K562 (cell line): ENCODE measurements around the gene RREB1. TPM values are rescaled to one million over a fixed set of nuclear protein-coding genes. Genes with fewer than 3 reads are reported as not detected.

Experiments
- CEBPG ChIP-seq, 3 experiments: fragments of 200-800 bp in 1 of 3; sonication (Bioruptor generic) in 1 of 3; sonication (generic) in 1 of 3; formaldehyde crosslinking in 1 of 3; IDR thresholded peaks in 2 of 3; conservative IDR thresholded peaks in 1 of 3; 2 replicates each; pipeline versions ENCODE4 v1.6.1 to v1.8.0; 2016 to 2022; ENCODE audit warnings: missing compliant biosample characterization in 2 of 3, missing genetic modification characterization in 2 of 3, mild to moderate bottlenecking in 1 of 3, missing genetic modification reagents in 1 of 3
- CTBP1 ChIP-seq: fragments of 450-650 bp; IDR thresholded peaks from 2 replicates; pipeline ENCODE4 v1.6.1; 2016; ENCODE audit warnings: borderline replicate concordance
- DMBX1 ChIP-seq: fragments of 250-450 bp; sonication (Bioruptor Pico); IDR thresholded peaks from 2 replicates; pipeline ENCODE4 v1.8.0; 2022; ENCODE audit warnings: inconsistent platforms, mild to moderate bottlenecking, moderate library complexity, borderline replicate concordance
- FIP1L1 ChIP-seq: fragments of 200-400 bp; formaldehyde crosslinking; IDR thresholded peaks from 2 replicates; pipeline ENCODE4 v1.6.1; 2018; ENCODE audit warnings: mild to moderate bottlenecking, low read depth, low read length; ENCODE audit not compliant: poor library complexity, severe bottlenecking
- HEY1 ChIP-seq: fragments of 250-450 bp; sonication (Bioruptor Pico); IDR thresholded peaks from 2 replicates; pipeline ENCODE4 v1.5.0; 2020; ENCODE audit warnings: mild to moderate bottlenecking, moderate library complexity, borderline replicate concordance
- LARP7 ChIP-seq: fragments of 450-650 bp; IDR thresholded peaks from 2 replicates; pipeline ENCODE4 v1.6.1; 2016
- POLR2B ChIP-seq: fragments of 450-650 bp; IDR thresholded peaks from 2 replicates; pipeline ENCODE4 v1.6.1; 2018; ENCODE audit warnings: low read depth; ENCODE audit not compliant: partially characterized antibody
- POLR3G ChIP-seq: IDR thresholded peaks from 2 replicates; pipeline ENCODE4 v1.6.1; 2011; ENCODE audit not compliant: insufficient read length, insufficient replicate concordance; ENCODE audit errors: extremely low read depth
- SIX5 ChIP-seq, 2 experiments: IDR thresholded peaks; 2 replicates each; pipeline ENCODE4 v1.6.1; 2011; ENCODE audit warnings: low read length in 2 of 2, borderline replicate concordance in 1 of 2, low read depth in 1 of 2, mild to moderate bottlenecking in 1 of 2, moderate library complexity in 1 of 2; ENCODE audit not compliant: insufficient read depth in 1 of 2
- ZBTB7A ChIP-seq: IDR thresholded peaks from 2 replicates; pipeline ENCODE4 v1.6.1; 2011; ENCODE audit warnings: low read depth, mild to moderate bottlenecking, low read length, moderate library complexity, borderline replicate concordance; ENCODE audit not compliant: control insufficient read depth
- ZNF398 ChIP-seq: fragments of 250-450 bp; sonication (Bioruptor Pico); IDR thresholded peaks from 2 replicates; pipeline ENCODE4 v1.8.0; 2021; ENCODE audit warnings: moderate library complexity, mild to moderate bottlenecking, inconsistent platforms
- polyA plus RNA-seq, 8 experiments: library from polyadenylated mRNA; depleted of rRNA in 4 of 8; stranded (reverse) in 5 of 8; unstranded in 3 of 8; fragments of >200 nt; fragmentation: Nextera tagmentation in 2 of 8; fragmentation: Illumina TruSeq in 1 of 8; extraction: Ambion mirVana in 2 of 8; extraction: Trizol in 1 of 8; gene quantifications; 2 replicates each; pipeline versions ENCODE4 v1.2.1 to v1.2.3, GENCODE V29; 2011 to 2014; ENCODE audit warnings: inconsistent platforms in 1 of 8, missing spikeins in 1 of 8
- total RNA-seq, 7 experiments: library from RNA; depleted of rRNA in 6 of 7; stranded (reverse); fragments of >200 nt in 6 of 7; fragmentation: Illumina TruSeq in 2 of 7; extraction: Trizol in 2 of 7; gene quantifications; 2 replicates each; pipeline versions ENCODE4 v1.2.1 to v1.2.3, GENCODE V29; 2011 to 2021; ENCODE audit warnings: low replicate concordance in 1 of 7
- TF ChIP-seq, protein P1 (sequence below): fragments of 450-650 bp; IDR thresholded peaks from 2 replicates; pipeline ENCODE4 v1.6.1; 2017; ENCODE audit warnings: antibody characterized with exemption, mild to moderate bottlenecking
- TF ChIP-seq, protein P2 (sequence below): fragments of 450-650 bp; formaldehyde crosslinking; conservative IDR thresholded peaks from 2 replicates; pipeline ENCODE4 v1.4.0; 2022; ENCODE audit warnings: mild to moderate bottlenecking, missing genetic modification characterization
- TF ChIP-seq, protein P3 (sequence below): fragments of 450-650 bp; IDR thresholded peaks from one replicate; pipeline ENCODE4 v1.6.1; 2018; ENCODE audit warnings: mild to moderate bottlenecking, moderate library complexity; ENCODE audit not compliant: partially characterized antibody
- TF ChIP-seq, protein P4 (sequence below): sonication (generic); formaldehyde crosslinking; IDR thresholded peaks from 2 replicates; pipeline ENCODE4 v1.8.0; 2022; ENCODE audit warnings: mild to moderate bottlenecking, missing genetic modification reagents, borderline replicate concordance

Gene RREB1
- total and polyA plus RNA-seq, 9 of the 15 experiments (the other 6 are each of a cell fraction or from before 2014, with no cell fraction given), result 3.3 to 64.2 (median 19.3) TPM

- no peak for TF ChIP-seq ZNF398 (CRISPR knock-in tag)
- TF ChIP-seq, protein P1, sequence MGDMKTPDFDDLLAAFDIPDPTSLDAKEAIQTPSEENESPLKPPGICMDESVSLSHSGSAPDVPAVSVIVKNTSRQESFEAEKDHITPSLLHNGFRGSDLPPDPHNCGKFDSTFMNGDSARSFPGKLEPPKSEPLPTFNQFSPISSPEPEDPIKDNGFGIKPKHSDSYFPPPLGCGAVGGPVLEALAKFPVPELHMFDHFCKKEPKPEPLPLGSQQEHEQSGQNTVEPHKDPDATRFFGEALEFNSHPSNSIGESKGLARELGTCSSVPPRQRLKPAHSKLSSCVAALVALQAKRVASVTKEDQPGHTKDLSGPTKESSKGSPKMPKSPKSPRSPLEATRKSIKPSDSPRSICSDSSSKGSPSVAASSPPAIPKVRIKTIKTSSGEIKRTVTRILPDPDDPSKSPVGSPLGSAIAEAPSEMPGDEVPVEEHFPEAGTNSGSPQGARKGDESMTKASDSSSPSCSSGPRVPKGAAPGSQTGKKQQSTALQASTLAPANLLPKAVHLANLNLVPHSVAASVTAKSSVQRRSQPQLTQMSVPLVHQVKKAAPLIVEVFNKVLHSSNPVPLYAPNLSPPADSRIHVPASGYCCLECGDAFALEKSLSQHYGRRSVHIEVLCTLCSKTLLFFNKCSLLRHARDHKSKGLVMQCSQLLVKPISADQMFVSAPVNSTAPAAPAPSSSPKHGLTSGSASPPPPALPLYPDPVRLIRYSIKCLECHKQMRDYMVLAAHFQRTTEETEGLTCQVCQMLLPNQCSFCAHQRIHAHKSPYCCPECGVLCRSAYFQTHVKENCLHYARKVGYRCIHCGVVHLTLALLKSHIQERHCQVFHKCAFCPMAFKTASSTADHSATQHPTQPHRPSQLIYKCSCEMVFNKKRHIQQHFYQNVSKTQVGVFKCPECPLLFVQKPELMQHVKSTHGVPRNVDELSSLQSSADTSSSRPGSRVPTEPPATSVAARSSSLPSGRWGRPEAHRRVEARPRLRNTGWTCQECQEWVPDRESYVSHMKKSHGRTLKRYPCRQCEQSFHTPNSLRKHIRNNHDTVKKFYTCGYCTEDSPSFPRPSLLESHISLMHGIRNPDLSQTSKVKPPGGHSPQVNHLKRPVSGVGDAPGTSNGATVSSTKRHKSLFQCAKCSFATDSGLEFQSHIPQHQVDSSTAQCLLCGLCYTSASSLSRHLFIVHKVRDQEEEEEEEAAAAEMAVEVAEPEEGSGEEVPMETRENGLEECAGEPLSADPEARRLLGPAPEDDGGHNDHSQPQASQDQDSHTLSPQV, result peak; percentile 42; the same call in 1 of the 2 replicates
- TF ChIP-seq LARP7, result no peak
- peak; percentile 57; the same call in 1 of the 2 replicates for TF ChIP-seq CEBPG (CRISPR knock-in tag; IDR thresholded peaks at IDR 0.05)
- peak; percentile 51 to 89; a peak in 3 of 4 replicates for TF ChIP-seq CEBPG (tag; conservative IDR thresholded peaks at IDR 0.05 in 1 of 2, IDR thresholded peaks at IDR 0.05 in 1 of 2)
- TF ChIP-seq, protein P2, sequence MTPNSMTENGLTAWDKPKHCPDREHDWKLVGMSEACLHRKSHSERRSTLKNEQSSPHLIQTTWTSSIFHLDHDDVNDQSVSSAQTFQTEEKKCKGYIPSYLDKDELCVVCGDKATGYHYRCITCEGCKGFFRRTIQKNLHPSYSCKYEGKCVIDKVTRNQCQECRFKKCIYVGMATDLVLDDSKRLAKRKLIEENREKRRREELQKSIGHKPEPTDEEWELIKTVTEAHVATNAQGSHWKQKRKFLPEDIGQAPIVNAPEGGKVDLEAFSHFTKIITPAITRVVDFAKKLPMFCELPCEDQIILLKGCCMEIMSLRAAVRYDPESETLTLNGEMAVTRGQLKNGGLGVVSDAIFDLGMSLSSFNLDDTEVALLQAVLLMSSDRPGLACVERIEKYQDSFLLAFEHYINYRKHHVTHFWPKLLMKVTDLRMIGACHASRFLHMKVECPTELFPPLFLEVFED (CRISPR knock-in tag), result no peak
- TF ChIP-seq, protein P3, sequence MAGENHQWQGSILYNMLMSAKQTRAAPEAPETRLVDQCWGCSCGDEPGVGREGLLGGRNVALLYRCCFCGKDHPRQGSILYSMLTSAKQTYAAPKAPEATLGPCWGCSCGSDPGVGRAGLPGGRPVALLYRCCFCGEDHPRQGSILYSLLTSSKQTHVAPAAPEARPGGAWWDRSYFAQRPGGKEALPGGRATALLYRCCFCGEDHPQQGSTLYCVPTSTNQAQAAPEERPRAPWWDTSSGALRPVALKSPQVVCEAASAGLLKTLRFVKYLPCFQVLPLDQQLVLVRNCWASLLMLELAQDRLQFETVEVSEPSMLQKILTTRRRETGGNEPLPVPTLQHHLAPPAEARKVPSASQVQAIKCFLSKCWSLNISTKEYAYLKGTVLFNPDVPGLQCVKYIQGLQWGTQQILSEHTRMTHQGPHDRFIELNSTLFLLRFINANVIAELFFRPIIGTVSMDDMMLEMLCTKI, result no peak
- no peak for TF ChIP-seq CTBP1
- peak; percentile 36; the same call in 1 of the 2 replicates for TF ChIP-seq DMBX1 (CRISPR knock-in tag)
- TF ChIP-seq HEY1 (CRISPR knock-in tag), result no peak
- TF ChIP-seq POLR3G, result no peak
- no peak for TF ChIP-seq FIP1L1
- TF ChIP-seq, protein P4, sequence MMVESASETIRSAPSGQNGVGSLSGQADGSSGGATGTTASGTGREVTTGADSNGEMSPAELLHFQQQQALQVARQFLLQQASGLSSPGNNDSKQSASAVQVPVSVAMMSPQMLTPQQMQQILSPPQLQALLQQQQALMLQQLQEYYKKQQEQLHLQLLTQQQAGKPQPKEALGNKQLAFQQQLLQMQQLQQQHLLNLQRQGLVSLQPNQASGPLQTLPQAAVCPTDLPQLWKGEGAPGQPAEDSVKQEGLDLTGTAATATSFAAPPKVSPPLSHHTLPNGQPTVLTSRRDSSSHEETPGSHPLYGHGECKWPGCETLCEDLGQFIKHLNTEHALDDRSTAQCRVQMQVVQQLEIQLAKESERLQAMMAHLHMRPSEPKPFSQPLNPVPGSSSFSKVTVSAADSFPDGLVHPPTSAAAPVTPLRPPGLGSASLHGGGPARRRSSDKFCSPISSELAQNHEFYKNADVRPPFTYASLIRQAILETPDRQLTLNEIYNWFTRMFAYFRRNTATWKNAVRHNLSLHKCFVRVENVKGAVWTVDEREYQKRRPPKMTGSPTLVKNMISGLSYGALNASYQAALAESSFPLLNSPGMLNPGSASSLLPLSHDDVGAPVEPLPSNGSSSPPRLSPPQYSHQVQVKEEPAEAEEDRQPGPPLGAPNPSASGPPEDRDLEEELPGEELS (CRISPR knock-in tag), result no peak
- TF ChIP-seq ZBTB7A, result no peak
- TF ChIP-seq SIX5 (IDR thresholded peaks at IDR 0.05; ENCODE audit: borderline replicate concordance in 1 of 2, insufficient read depth in 1 of 2, low read depth in 1 of 2, low read length in 2 of 2), result no peak
- TF ChIP-seq POLR2B, result no peak
Observed at GRCh38 chr6:7169296-7169721, 61.5 kb downstream of the RREB1 start (continued).
